OCI-M2 (cell line): ENCODE results near the gene C3orf33.
"Not testable (repeated sequence)": the region's sequence is repeated elsewhere in the genome, so short reads cannot be mapped to it uniquely, and the experiment has no call there.

ENCODE experiments used
- DNase-seq: peaks from one replicate; lab custom pipeline; 2025; ENCODE audit not compliant: unreplicated experiment; lab: John Stamatoyannopoulos, UW

Gene C3orf33, protein sequence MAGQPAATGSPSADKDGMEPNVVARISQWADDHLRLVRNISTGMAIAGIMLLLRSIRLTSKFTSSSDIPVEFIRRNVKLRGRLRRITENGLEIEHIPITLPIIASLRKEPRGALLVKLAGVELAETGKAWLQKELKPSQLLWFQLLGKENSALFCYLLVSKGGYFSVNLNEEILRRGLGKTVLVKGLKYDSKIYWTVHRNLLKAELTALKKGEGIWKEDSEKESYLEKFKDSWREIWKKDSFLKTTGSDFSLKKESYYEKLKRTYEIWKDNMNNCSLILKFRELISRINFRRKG

DNA sequence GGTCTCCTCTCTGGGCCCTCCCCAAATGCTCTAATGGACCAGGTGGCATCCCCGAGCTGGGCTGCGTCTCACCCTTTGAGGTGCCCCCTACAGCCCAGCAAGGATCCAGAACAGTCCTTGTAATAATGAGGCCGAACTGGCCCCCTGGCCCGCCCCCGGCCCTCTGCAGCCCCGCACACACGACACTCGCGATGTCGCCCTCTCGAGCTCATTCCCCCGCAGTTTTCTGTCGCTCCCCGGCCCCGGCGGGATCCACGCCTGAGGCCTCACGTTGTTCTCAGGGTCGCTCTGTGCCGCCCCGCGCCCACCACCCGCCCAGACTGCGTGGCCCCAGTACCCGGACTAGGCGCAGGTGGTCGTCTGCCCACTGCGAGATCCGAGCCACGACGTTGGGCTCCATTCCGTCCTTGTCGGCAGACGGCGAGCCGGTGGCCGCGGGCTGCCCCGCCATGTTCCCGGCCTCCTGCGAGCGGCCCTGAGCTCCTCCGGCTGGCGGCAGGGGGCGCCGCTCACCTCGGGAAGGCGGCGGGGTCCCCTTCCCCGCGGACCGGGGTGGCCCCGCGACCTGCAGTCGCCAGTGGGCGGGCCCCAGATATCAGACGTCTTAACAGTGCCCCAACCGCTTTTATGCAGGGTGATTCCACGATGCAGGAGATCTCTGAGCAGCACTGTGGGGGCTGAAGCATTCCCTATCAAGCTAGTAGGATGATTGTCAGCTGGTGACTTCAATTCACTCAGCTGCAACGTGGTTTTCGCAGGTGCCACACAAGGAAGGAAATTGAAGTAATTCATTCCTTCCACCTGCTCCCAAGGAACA is at the start of gene C3orf33:
Gene C3orf33, minus strand, starts transcription at position 477 of the 817 bp plus-strand sequence. Its CDS starts 26 bp downstream, at position 451.
- DNase-seq: no peak

DNA sequence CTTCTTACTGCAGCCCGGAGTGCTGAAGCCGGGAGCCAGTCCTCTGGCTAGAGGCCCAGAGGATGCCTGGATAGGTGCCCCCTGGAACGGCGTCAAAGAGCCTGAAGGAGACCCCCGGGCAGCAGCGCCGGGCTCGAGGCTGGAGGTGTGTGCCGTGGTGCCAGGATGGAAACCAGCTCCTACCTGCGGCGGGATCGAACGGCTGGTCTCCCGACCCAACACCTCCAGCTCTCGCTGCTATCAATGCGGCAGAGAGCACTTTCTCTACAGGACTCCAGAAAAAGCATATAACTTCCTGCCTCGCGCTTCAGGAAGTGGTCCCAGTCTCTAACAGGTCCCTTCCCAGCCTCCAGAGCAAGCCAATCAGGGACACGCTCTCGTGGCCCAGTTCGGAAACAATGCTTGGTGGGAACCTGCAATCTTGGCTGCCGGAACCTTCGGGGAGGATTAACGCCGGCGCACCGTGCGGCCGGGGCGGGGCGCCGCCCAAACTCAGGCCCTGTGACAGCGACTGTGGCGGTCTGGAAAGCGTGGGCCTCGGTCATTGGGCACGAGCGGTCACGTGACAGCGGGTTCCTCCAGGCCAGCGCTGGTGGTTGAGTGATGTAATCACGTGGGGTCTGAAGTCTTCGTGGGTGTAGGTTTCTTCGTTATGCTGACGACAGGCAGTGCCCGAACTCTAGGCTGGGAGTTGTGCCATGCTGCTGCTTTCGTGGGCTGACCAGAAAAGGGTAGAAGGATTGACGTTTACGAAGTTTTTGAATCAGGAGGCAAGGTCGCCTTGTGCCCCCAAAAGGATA is 48.3 kb upstream of the C3orf33 start, which contains the start of gene SLC33A1:
Gene SLC33A1, minus strand, starts transcription at position 287 of the 800 bp plus-strand sequence. CDS start 430 bp downstream, outside the sequence.
- peak; percentile 88 for DNase-seq

DNA sequence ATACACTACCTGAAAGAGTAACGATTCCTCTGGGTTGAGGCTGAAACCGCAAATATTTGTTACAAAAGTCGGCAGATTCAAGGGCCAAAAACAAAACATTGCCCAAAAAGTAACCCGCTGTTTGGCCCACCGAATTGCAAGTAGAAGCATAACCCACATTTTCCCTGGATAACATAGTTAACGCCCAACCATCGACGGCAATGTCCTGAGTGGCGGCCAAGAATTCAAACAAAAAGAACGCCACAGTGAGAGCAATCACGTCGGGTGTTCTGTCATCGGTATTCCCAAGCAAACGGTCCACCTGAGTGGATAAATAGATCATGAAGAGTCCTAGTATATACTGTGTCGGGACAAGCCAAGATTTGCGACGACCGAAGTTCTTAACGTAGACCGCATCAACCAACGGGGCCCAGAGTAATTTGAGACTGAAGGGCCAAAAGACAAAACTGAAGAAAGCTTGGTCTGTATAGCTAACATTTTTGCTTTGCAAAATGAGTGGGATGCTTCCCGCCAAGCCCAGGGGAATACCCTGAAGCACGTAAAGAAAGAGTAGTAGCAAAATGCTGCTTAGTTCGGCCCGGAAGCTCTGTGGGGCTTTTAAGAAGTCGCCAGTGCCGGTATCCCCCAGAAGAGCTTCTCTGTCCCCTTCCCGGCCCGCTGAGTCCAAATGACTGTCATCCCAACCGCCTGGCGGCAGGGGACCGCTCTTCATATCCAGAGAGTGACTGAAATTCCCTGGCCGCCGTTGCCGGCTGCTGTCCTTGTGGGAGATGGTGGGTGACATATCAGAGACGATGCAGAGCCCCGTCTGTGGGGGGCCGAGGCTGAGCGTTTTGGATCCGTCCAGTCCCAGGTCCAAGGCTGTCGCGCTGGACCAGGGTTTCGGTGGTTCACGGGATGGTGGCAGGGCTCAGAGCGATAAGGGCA is 47.4 kb upstream of the C3orf33 start:
- no peak for DNase-seq

GRCh38 chr3:155852341-155852740 is 46.3 kb upstream of the C3orf33 start:
- DNase-seq: no peak

GRCh38 chr3:155849404-155849803 is 43.3 kb upstream of the C3orf33 start:
- DNase-seq: not testable (repeated sequence)

- DNase-seq: no peak
These were observed 41.9 kb upstream of the C3orf33 start for GRCh38 chr3:155847993-155848392.

DNA sequence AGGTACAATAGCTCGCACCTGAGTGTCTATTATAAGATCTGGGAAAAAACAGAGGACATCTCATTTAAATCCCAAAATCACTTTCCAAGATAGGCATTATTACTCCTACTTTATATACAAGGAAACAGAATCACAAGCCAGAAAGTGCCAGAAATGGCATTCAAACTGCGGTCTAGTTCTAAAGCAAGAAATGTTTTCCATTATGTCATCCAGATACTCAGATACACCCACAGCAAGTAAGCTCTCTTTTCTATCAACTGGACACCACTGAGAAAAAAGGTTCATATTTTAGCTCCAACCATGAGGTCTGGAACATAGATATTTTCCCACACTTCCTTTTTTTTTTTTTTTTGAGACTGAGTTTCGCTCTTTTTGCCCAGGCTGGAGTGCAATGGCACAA is 40.0 kb upstream of the C3orf33 start:
- no peak for DNase-seq

GRCh38 chr3:155843569-155843968 is 37.5 kb upstream of the C3orf33 start:
- DNase-seq: no peak

DNA sequence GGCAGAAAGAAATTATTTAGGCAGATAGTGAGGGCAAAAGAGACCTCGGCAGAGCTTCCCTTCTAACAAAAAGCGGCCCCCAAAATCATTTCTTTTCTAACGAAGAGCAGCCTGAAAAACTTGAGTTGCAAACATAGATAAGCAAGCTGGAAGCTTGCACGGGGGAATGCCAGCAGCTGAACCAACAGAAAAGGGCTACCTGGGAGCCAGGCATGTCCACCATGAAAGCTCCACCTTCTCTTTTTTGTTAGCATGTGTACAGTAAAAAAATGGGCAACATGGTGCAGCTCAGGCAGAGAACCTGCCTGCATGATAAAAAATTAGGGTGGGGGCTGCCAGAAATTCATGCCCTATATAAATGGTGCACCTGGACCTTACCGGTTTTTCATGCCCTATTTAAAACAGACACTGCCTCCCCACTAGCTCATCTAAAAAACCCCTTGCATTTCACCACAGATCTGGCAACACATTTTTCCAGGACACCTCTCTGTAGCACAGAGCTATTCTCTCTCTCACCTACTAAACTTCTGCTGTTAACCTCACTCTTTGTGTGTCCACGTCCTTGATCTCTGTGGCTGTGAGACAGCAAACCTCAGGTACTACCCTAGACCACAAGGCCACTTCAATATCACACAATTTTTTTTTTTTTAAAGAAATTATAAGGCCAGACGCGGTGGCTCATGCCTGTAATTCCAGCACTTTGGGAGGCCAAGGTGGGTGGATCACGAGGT is 29.4 kb upstream of the C3orf33 start:
- DNase-seq: no peak

DNA sequence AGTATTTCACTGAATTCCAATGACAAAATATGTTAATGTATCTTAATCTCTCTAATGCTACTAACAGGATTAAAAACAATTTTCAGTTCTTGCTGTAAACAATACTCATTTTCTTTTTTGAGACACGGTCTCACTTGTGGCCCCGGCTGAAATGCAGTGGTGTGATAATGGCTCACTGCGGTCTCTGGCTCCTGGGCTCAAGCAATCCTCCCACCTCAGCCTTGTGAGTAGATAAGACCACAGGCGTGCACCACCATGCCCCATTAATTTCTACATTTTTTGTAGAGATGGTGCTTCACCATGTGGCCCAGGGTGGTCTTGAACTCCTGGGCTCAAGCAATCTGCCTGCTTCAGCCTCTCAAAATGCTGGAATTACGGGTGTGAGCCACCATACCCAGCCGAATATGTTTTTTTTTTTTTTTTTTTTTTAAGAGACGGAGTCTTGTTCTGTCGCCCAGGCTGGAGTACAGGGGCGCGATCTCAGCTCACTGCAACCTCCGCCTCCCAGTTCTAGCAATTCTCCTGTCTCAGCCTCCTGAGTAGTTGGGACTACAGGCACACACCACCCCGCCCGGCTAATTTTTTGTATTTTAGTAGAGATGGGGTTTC is 22.5 kb upstream of the C3orf33 start:
- DNase-seq: not testable (repeated sequence)

DNA sequence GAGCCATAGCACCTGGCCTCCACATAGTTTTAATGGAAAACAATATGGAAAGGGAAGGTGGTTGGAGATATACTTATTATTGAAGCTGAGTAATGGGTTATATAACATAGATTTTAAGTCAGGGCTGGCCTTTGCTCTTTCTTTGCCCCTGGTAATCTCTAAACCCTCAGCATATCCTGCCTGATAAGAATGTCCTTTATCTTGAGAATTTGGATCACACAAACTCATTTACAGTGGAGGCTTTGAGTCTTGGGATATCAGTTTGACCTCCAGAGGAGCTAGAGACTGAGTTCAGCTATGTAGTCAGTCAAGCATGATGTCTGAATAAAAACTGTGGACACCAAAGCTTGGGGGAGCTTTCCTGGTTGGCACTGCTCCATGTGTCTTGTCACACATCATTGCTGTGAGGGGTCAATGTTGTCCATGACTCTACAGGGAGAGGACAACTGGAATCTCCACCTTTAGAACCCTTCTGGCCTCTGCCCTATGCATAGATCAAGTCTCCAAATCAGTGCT is 9.0 kb upstream of the C3orf33 start:
- DNase-seq: no peak

DNA sequence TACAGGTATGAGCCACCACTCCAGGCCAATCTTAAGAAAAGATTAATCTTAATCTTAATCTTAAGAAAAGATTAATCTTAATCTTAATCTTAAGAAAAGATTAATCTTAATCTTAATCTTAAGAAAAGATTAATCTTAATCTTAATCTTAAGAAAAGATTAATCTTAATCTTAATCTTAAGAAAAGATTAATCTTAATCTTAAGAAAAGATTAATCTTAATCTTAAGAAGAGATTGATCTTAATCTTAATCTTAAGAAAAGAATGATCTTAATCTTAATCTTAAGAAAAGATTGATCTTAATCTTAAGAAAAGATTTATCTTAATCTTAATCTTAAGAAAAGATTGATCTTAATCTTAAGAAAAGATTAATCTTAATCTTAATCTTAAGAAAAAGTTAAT is 7.1 kb upstream of the C3orf33 start:
- not testable (repeated sequence) for DNase-seq

DNA sequence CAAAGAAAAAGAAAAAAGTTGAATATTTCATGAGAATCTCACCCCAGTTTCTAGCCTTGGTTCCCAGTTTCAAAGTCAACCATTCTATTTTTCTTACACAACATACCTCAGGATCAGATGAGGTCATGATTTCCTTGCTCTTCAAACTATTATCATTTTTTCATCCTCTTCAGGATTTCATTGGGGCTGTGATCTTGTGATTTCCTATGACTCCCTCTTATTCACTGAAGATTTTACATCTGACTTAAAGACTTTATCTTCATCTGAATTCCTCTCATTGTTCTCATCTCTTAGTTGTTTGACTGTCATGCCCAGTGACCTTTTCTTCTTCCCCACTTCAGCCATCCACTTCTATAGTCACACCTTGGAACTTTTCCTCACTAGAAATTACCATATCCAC is 3.1 kb upstream of the C3orf33 start:
- DNase-seq: no peak

DNA sequence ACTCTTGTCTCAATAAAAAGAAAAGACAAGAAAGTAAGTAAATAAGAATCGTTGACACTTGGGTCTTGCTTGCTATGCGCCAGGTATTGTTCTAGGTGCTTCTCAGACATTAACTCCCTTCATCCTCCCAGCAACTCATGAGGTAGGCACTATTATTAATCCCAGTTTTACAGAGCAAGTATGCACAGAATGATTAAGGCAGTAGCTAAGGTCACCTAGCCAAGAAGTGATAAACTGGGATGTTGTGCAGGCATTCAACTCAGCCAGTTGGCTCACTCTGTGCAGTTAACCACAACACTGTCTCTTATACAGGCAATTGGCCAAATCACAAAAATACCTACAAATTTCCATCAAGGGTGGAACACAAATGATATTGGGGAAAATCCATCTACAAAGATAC is 1.7 kb upstream of the C3orf33 start:
- DNase-seq: no peak

DNA sequence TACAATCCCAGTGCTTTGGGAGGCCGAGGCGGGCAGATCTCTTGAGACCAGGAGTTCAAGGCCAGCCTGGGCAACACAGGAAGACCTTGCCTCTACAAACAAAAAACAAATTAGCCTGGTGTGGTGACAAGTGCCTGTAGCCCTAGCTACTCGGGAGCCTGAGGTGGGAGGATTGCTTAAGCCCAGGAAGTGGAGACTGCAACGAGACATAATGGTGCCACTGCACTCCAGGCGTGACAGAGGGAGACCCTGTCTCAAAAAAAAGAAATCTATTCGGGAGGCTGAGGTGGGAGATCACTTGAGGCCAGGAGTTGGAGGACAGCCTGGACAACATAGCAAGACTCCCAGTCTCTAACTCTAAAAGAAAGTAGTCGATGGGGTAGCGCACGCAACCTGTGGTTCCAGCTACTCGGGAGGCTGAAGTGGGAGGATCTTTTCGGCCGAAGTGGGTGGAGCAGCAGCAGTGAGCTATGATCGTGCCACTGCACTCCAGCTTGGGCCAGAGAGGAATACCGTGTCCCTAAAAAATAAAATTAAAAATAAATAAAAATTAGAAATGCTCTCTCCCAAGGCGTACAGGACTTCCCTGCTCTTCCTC is 775 bp downstream of the C3orf33 start:
- DNase-seq: no peak

- no peak for DNase-seq
These were observed 1.8 kb downstream of the C3orf33 start for GRCh38 chr3:155804323-155804722.

- no peak for DNase-seq
These were observed 13.5 kb downstream of the C3orf33 start for GRCh38 chr3:155792532-155792931.

DNA sequence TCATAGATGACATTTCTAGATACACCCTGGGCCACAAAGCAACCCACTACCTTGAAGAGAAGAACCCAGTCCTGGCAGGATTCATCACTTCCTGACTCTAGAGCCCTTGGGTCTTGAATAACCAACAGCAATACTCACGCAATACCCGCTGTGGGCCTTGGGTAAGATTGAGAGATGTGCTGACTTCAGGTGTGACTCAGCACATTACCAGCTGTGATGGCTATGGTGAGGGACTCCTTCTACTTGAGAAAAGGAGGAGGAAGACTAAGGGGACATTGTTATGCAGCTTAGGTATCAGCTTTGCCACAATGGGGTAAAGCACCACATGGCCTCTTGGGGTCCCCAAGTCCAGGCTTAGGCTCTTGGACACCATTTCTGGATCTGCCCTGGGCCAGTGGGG is 14.9 kb downstream of the C3orf33 start:
- DNase-seq: no peak
